T-helper 2 cell treated with Interferon-gamma antibody and Interleukin-4, amounts not matched to agents 100 ng/mL and 5 ng/mL, for 36 hours (primary cell): ENCODE data around the gene TNXB. TPM values are rescaled to one million over a fixed set of nuclear protein-coding genes. Genes with fewer than 3 reads are reported as not detected.
"Not testable (repeated sequence)": the region's sequence is repeated elsewhere in the genome, so short reads cannot be mapped to it uniquely, and the experiment has no call there.

Experiments
- intact Hi-C: fragments of 100-400 bp; cut with micrococcal nuclease; formaldehyde crosslinking; loops from one replicate; pipeline ENCODE4 v1.15.1; 2023
- total RNA-seq: library from RNA; stranded (reverse); gene quantifications from 2 replicates; pipeline ENCODE4 v1.2.3, GENCODE V29; 2022

TNXB gene
- total RNA-seq, 1 donor from 2014 or later = 5.7 TPM

- intact Hi-C loops = not testable (repeated sequence)
These were observed 66.9 kb downstream of the TNXB start for GRCh38 chr6:32042276-32042675.

- intact Hi-C loops = not testable (repeated sequence)
These were observed 67.8 kb downstream of the TNXB start for GRCh38 chr6:32041385-32041784.

- intact Hi-C loops = not testable (repeated sequence)
These were observed 68.2 kb downstream of the TNXB start for GRCh38 chr6:32041050-32041321.

- intact Hi-C loops = not testable (repeated sequence)
These were observed 68.7 kb downstream of the TNXB start for GRCh38 chr6:32040299-32041049.

GRCh38 chr6:32039321-32040274 lies 69.5 kb downstream of the TNXB start:
- intact Hi-C loops = not testable (repeated sequence)

GRCh38 chr6:32038878-32039277 lies 70.3 kb downstream of the TNXB start:
- intact Hi-C loops = not testable (repeated sequence)

- intact Hi-C loops = not testable (repeated sequence)
These were observed 71.3 kb downstream of the TNXB start, which contains the start of gene CYP21A2 for GRCh38 chr6:32037598-32038524. Gene CYP21A2, plus strand, starts transcription at chr6:32038415. Its CDS starts 8 bp downstream, at chr6:32038423.

- intact Hi-C loops = not testable (repeated sequence)
These were observed 72.0 kb downstream of the TNXB start for GRCh38 chr6:32037136-32037535.

GRCh38 chr6:32035283-32036013 lies 73.7 kb downstream of the TNXB start:
- intact Hi-C loops = not testable (repeated sequence)

GRCh38 chr6:32029553-32029952 lies 79.6 kb downstream of the TNXB start:
- intact Hi-C loops = not testable (repeated sequence)

- intact Hi-C loops = not testable (repeated sequence)
These were observed 80.5 kb downstream of the TNXB start for GRCh38 chr6:32028631-32029030.

GRCh38 chr6:32022100-32022499 lies 87.0 kb downstream of the TNXB start:
- intact Hi-C loops = not testable (repeated sequence)

GRCh38 chr6:32014547-32014946 lies 94.6 kb downstream of the TNXB start, which contains the start of gene C4B:
Gene C4B, plus strand, starts transcription at chr6:32014795. Its CDS starts 51 bp downstream, at chr6:32014846.
- intact Hi-C loops = not testable (repeated sequence)

- intact Hi-C loops = not testable (repeated sequence)
These were observed 95.4 kb downstream of the TNXB start for GRCh38 chr6:32013738-32014137.

GRCh38 chr6:32012941-32013617 lies 96.1 kb downstream of the TNXB start:
- intact Hi-C loops = not testable (repeated sequence)

- intact Hi-C loops = not testable (repeated sequence)
These were observed 98.1 kb downstream of the TNXB start for GRCh38 chr6:32010856-32011530.

GRCh38 chr6:32009537-32009936 lies 99.6 kb downstream of the TNXB start:
- intact Hi-C loops = not testable (repeated sequence)

GRCh38 chr6:32008616-32009015 lies 100.5 kb downstream of the TNXB start:
- intact Hi-C loops = not testable (repeated sequence)

GRCh38 chr6:32008037-32008436 lies 101.1 kb downstream of the TNXB start:
- intact Hi-C loops = not testable (repeated sequence)
